Hematopoietic multipotent progenitor cell (in vitro differentiated cells): Measurements from ENCODE around the gene XPR1. TPM values are rescaled to one million over a fixed set of nuclear protein-coding genes. Genes with fewer than 3 reads are reported as not detected.

Experiments
- DNase-seq, 3 donors: peaks; one replicate each; pipeline ENCODE4 v3.0.0-alpha.2; 2011 to 2015; ENCODE audit warnings: low read depth in 2 of 3, low spot score in 2 of 3
- total RNA-seq: library from RNA; depleted of rRNA; stranded (reverse); fragments of >200 nt; gene quantifications from one replicate; pipeline ENCODE4 v1.2.3, GENCODE V29; 2012

The XPR1 gene
- total RNA-seq = 9.2 TPM

- peak; percentile 99 for DNase-seq
Measured at GRCh38 chr1:180631766-180632325, at the start of gene XPR1. Gene XPR1, plus strand, starts transcription at chr1:180632022. Its CDS starts 180 bp downstream, at chr1:180632202.

- DNase-seq = no peak
Measured at GRCh38 chr1:180584869-180585268, 47.0 kb upstream of the XPR1 start.

- DNase-seq = no peak
Measured at GRCh38 chr1:180585994-180586359, 45.8 kb upstream of the XPR1 start.

- no peak for DNase-seq
Measured at GRCh38 chr1:180586671-180587155, 45.1 kb upstream of the XPR1 start.

- no peak for DNase-seq
Measured at GRCh38 chr1:180588121-180588520, 43.7 kb upstream of the XPR1 start.

GRCh38 chr1:180590889-180591288, 40.9 kb upstream of the XPR1 start:
- no peak for DNase-seq

GRCh38 chr1:180593382-180593781, 38.4 kb upstream of the XPR1 start:
- DNase-seq = no peak

- no peak for DNase-seq
Measured at GRCh38 chr1:180594723-180595122, 37.1 kb upstream of the XPR1 start.

GRCh38 chr1:180595966-180596365, 35.9 kb upstream of the XPR1 start:
- no peak for DNase-seq

- no peak for DNase-seq
Measured at GRCh38 chr1:180597520-180597919, 34.3 kb upstream of the XPR1 start.

- no peak for DNase-seq
Measured at GRCh38 chr1:180598333-180598974, 33.4 kb upstream of the XPR1 start.

GRCh38 chr1:180600343-180600742, 31.5 kb upstream of the XPR1 start:
- no peak for DNase-seq

- DNase-seq = no peak
Measured at GRCh38 chr1:180601512-180601911, 30.3 kb upstream of the XPR1 start.

- DNase-seq = no peak
Measured at GRCh38 chr1:180603223-180603849, 28.5 kb upstream of the XPR1 start.

GRCh38 chr1:180603850-180604226, 28.0 kb upstream of the XPR1 start:
- DNase-seq = no peak

GRCh38 chr1:180606155-180606554, 25.7 kb upstream of the XPR1 start:
- no peak for DNase-seq

GRCh38 chr1:180609643-180610555, 21.9 kb upstream of the XPR1 start:
- DNase-seq = no peak

- no peak for DNase-seq
Measured at GRCh38 chr1:180610556-180611015, 21.2 kb upstream of the XPR1 start.

GRCh38 chr1:180611016-180611930, 20.5 kb upstream of the XPR1 start:
- peak in 2 of 3 donors; percentile 40 to 60 for DNase-seq

- no peak for DNase-seq
Measured at GRCh38 chr1:180612632-180613031, 19.2 kb upstream of the XPR1 start.
